DOHH2 (cell line): ENCODE results near the gene KLF2.

ENCODE experiments used
- CTCF ChIP-seq: fragments of 200-600 bp; sonication (generic); IDR thresholded peaks from one replicate; pipeline ENCODE4 v1.5.1; 2014; ENCODE audit warnings: antibody characterized with exemption, mild to moderate bottlenecking, low read depth, low read length; ENCODE audit not compliant: poor library complexity, severe bottlenecking
- EZH2phosphoT487 ChIP-seq: fragments of 200-600 bp; sonication (generic); IDR thresholded peaks from 2 replicates; pipeline ENCODE4 v1.6.1; 2017; ENCODE audit warnings: borderline replicate concordance, mild to moderate bottlenecking, antibody characterized with exemption, low read length, moderate library complexity, mixed read lengths

GRCh38 chr19:16370641-16371391, 46.2 kb downstream of the KLF2 start:
- no peak for TF ChIP-seq CTCF
- TF ChIP-seq EZH2phosphoT487, result no peak
